Esophagus squamous epithelium (tissue), 5 donors: ENCODE results near the gene FLT1. TPM values are rescaled to one million over a fixed set of nuclear protein-coding genes. Genes with fewer than 3 reads are reported as not detected.
A peak's percentile ranks its signal among the peaks of the same experiment; 100 is the strongest.

Experiments
- DNase-seq: peaks from one replicate; lab custom pipeline; 2025; lab: John Stamatoyannopoulos, UW
- H3K27ac ChIP-seq, 4 donors: fragments of 200-600 bp; sonication (generic); one replicate each; pipeline ENCODE4 v1.5.1; 2016 to 2019; ENCODE audit warnings: mild to moderate bottlenecking in 1 of 4
- H3K27me3 ChIP-seq, 4 donors: fragments of 200-600 bp; sonication (generic); 1 replicate in 3 of 4; 2 replicates in 1 of 4; pipeline versions ENCODE4 v1.5.1 to v1.6.0; 2017 to 2021; ENCODE audit warnings: antibody characterized with exemption in 1 of 4
- H3K36me3 ChIP-seq, 3 donors: fragments of 200-600 bp; sonication (generic); one replicate each; pipeline ENCODE4 v1.5.1; 2016 to 2019
- H3K4me1 ChIP-seq, 3 donors: fragments of 200-600 bp; sonication (generic); one replicate each; pipeline ENCODE4 v1.5.1; 2017 to 2019
- H3K4me3 ChIP-seq, 4 donors: fragments of 200-600 bp; sonication (generic); 1 replicate in 3 of 4; 2 replicates in 1 of 4; pipeline ENCODE4 v1.5.1; 2016 to 2019; ENCODE audit warnings: mild to moderate bottlenecking in 2 of 4, moderate library complexity in 1 of 4
- H3K9me3 ChIP-seq, 3 donors: fragments of 200-600 bp; sonication (generic); one replicate each; pipeline ENCODE4 v1.5.1; 2016 to 2019
- POLR2A ChIP-seq, 4 donors: fragments of 450-650 bp; IDR thresholded peaks; one replicate each; pipeline ENCODE4 v1.6.1; 2017; ENCODE audit warnings: antibody characterized with exemption in 4 of 4, mild to moderate bottlenecking in 4 of 4, moderate library complexity in 3 of 4
- WGBS, 2 donors: methylation state at CpG; one replicate each; pipeline ENCODE4 v1.1.5; 2018; 5-methylcytosine and 5-hydroxymethylcytosine counted together
- intact Hi-C: fragments of 100-400 bp; cut with DNase I; formaldehyde crosslinking; loops from one replicate; pipeline ENCODE4 v1.15.0; 2022
- total RNA-seq, 4 donors: library from RNA; depleted of rRNA; stranded (reverse); fragments of >200 nt; gene quantifications; one replicate each; pipeline ENCODE4 v1.1.0, GENCODE V29; 2016
- TF ChIP-seq, protein P1 (sequence below), 6 experiments: fragments of 450-650 bp in 4 of 6; fragments of 200-600 bp in 2 of 6; sonication (generic) in 2 of 6; IDR thresholded peaks; one replicate each; pipeline ENCODE4 v1.5.1; 2016 to 2019; ENCODE audit warnings: antibody characterized with exemption in 6 of 6, mild to moderate bottlenecking in 4 of 6, moderate library complexity in 4 of 6
- donor health status: DM: yes; HTN: yes; CAD: no.

Gene FLT1
- total RNA-seq, 4 donors from 2014 or later, result 2.1 to 16.4 (median 8.9) TPM

DNA sequence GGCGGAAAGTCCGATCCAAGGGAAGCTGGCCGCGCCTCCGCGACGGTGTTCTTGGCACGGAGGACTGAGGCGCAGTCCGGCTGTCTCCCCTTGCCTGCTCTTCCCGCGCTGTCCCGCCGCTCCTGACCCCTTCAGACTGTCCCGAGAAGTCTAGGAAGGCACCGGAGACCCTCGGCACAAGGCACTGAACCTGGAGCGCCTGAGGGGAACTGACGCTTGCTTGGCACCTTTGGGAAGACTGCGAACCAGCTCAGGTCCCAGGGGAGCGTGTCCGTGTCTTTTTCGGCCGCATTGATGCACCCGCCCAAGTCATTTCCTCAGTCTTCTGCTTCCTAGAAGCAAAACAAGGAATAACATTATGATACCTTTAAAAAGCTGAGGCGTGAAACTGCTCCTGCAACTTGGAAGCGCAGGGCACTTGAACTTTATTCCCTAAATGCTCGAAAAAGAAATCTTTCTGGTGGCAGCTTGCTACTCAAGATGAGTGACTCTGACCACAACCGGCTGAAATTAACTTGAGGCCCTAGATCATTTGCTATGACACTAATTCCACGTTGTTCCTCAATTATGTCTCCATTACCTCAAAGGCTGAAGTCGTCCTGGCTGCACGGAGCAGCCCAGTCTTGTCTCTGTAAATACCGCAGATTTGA, 735 bp upstream of the FLT1 start:
- peaks cover 12 to 92% (median 17%) of the 10 kb centered on the region in 4 donors for H3K27me3 ChIP-seq
- TF ChIP-seq POLR2A (IDR thresholded peaks at IDR 0.05), result no peak
- TF ChIP-seq, protein P1, sequence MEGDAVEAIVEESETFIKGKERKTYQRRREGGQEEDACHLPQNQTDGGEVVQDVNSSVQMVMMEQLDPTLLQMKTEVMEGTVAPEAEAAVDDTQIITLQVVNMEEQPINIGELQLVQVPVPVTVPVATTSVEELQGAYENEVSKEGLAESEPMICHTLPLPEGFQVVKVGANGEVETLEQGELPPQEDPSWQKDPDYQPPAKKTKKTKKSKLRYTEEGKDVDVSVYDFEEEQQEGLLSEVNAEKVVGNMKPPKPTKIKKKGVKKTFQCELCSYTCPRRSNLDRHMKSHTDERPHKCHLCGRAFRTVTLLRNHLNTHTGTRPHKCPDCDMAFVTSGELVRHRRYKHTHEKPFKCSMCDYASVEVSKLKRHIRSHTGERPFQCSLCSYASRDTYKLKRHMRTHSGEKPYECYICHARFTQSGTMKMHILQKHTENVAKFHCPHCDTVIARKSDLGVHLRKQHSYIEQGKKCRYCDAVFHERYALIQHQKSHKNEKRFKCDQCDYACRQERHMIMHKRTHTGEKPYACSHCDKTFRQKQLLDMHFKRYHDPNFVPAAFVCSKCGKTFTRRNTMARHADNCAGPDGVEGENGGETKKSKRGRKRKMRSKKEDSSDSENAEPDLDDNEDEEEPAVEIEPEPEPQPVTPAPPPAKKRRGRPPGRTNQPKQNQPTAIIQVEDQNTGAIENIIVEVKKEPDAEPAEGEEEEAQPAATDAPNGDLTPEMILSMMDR (IDR thresholded peaks at IDR 0.05), result no peak
- H3K9me3 ChIP-seq, result no peaks in the 10 kb centered on the region
- no peak for DNase-seq
- peak overlapping the region in 2 of 4 donors; percentile 75 to 83 for H3K27ac ChIP-seq
- intact Hi-C loops, result no loop called here
- peak overlapping the region; percentile 35 to 68 (median 48) for H3K4me3 ChIP-seq
- peaks cover 11 to 25% (median 19%) of the 10 kb centered on the region in 3 donors for H3K4me1 ChIP-seq
- WGBS, 2 donors, result 6 to 19% methylated on average over 15 to 18 of the region's 33 CpGs
- no peaks in the 10 kb centered on the region for H3K36me3 ChIP-seq

GRCh38 chr13:28494504-28494777, 487 bp downstream of the FLT1 start:
- peaks cover 12 to 99% (median 17%) of the 10 kb centered on the region in 4 donors for H3K27me3 ChIP-seq
- peak overlapping the region; percentile 35 to 68 (median 48) for H3K4me3 ChIP-seq
- WGBS, 2 donors, result no CpG with 5 or more reads among the region's 30 CpGs
- no peak for DNase-seq
- peak overlapping the region; percentile 45 to 83 (median 66) for H3K27ac ChIP-seq
- H3K4me1 ChIP-seq, result peaks cover 11 to 25% (median 19%) of the 10 kb centered on the region in 3 donors
- intact Hi-C loops, result no loop called here
- no peaks in the 10 kb centered on the region for H3K36me3 ChIP-seq
- TF ChIP-seq, protein P1 (IDR thresholded peaks at IDR 0.05), result no peak
- no peak for TF ChIP-seq POLR2A (IDR thresholded peaks at IDR 0.05)
- no peaks in the 10 kb centered on the region for H3K9me3 ChIP-seq

GRCh38 chr13:28493740-28494503, 1.0 kb downstream of the FLT1 start:
- 0 to 7% methylated on average over 2 to 12 of the region's 60 CpGs for WGBS, 2 donors
- no peak for DNase-seq
- intact Hi-C loops, result no loop called here
- H3K4me1 ChIP-seq, result peaks cover 11 to 25% (median 19%) of the 10 kb centered on the region in 3 donors
- TF ChIP-seq, protein P1 (IDR thresholded peaks at IDR 0.05), result no peak
- no peak for TF ChIP-seq POLR2A (IDR thresholded peaks at IDR 0.05)
- peak overlapping the region; percentile 35 to 68 (median 48) for H3K4me3 ChIP-seq
- no peaks in the 10 kb centered on the region for H3K9me3 ChIP-seq
- peak overlapping the region; percentile 45 to 83 (median 66) for H3K27ac ChIP-seq
- no peaks in the 10 kb centered on the region for H3K36me3 ChIP-seq
- peaks cover 12 to 100% (median 17%) of the 10 kb centered on the region in 4 donors for H3K27me3 ChIP-seq

- Histone ChIP-seq H3K27me3 (peaks cover 12 to 99% (median 17%) of the 10 kb centered on the region in 4 donors), H3K9me3 (no peaks in the 10 kb centered on the region), H3K4me1 (peaks cover 11 to 25% (median 19%) of the 10 kb centered on the region in 3 donors), H3K4me3 (peak overlapping the region in 3 of 4 donors; percentile 40 to 68 (median 57)), H3K27ac (no peak overlapping the region), H3K36me3 (no peaks in the 10 kb centered on the region)
- no peak for DNase-seq
- TF ChIP-seq POLR2A (IDR thresholded peaks at IDR 0.05), result no peak
- TF ChIP-seq, protein P1 (IDR thresholded peaks at IDR 0.05), result no peak
- intact Hi-C loops, result no loop called here
- WGBS, 2 donors, result 42 to 43% methylated on average over 9 to 10 of the region's 10 CpGs
Measured at GRCh38 chr13:28492569-28493367, 2.2 kb downstream of the FLT1 start.
